Right atrium auricular region (tissue), 2 donors: ENCODE measurements around the gene GALNT5. TPM values are rescaled to one million over a fixed set of nuclear protein-coding genes. Genes with fewer than 3 reads are reported as not detected.

ENCODE experiments used
- DNase-seq: peaks from one replicate; pipeline ENCODE4 v3.0.0-alpha.2; 2019; ENCODE audit warnings: low spot score
- H3K27ac ChIP-seq, 2 donors: fragments of 200-600 bp; sonication (generic); 1 replicate in 1 of 2; 2 replicates in 1 of 2; pipeline ENCODE4 v1.5.1; 2016 to 2019
- H3K27me3 ChIP-seq, 2 donors: fragments of 200-600 bp; sonication (generic); one replicate each; pipeline versions ENCODE4 v1.5.1 to v1.6.0; 2017 to 2019
- H3K36me3 ChIP-seq: fragments of 200-600 bp; sonication (generic); one replicate; pipeline ENCODE4 v1.5.1; 2016
- H3K4me1 ChIP-seq, 2 donors: fragments of 200-600 bp; sonication (generic); one replicate each; pipeline versions ENCODE4 v1.5.1 to v1.6.0; 2017 to 2019
- H3K4me3 ChIP-seq, 2 donors: fragments of 200-600 bp; sonication (generic); 1 replicate in 1 of 2; 2 replicates in 1 of 2; pipeline ENCODE4 v1.5.1; 2017 to 2019; ENCODE audit warnings: mild to moderate bottlenecking in 1 of 2, moderate library complexity in 1 of 2
- H3K9me3 ChIP-seq, 2 donors: fragments of 200-600 bp; sonication (generic); one replicate each; pipeline ENCODE4 v1.5.1; 2019
- total RNA-seq, 2 donors: library from RNA; depleted of rRNA; stranded (reverse); fragments of >200 nt; gene quantifications; one replicate each; pipeline ENCODE4 v1.1.0, GENCODE V29; 2016
- TF ChIP-seq, protein P1 (sequence below), 2 donors: fragments of 200-600 bp; sonication (generic); IDR thresholded peaks; one replicate each; pipeline ENCODE4 v1.5.1; 2019; ENCODE audit warnings: antibody characterized with exemption in 2 of 2

The GALNT5 gene
- total RNA-seq, 2 donors from 2014 or later = 0.20 to 0.67 TPM

DNA sequence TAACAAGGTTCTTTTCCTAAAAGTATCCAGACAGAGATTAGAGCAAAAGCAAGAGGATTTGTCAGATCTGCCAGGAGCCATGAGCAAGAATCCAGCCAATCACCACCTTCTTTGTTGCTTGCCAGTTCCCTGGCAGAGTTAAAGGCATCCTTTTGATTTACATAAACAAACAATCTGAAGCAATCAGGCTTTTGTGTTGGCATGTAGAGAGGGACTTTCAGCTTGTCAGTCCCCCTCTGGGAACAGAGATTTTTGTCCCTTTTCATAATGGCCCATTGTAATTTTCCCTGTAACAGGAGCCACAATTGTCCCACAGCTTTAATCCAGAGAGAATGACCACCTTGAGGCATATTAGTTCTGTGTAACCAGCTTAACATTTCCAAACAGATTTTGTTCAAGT, 68.3 kb downstream of the GALNT5 start, which contains the start of gene ERMN:
TSS of gene ERMN (minus strand) at position 39 of the 400 bp plus-strand sequence. CDS start 182 bp downstream, outside the sequence.
- peak within 1 kb of the TSS in 1 of 2 donors; percentile 57 for H3K27ac ChIP-seq
- DNase-seq = no peak
- H3K4me1 ChIP-seq = peaks cover 0 to 12% of the 10 kb centered on the region in 2 donors
- H3K36me3 ChIP-seq = no peaks in the 10 kb centered on the region
- TF ChIP-seq, protein P1, sequence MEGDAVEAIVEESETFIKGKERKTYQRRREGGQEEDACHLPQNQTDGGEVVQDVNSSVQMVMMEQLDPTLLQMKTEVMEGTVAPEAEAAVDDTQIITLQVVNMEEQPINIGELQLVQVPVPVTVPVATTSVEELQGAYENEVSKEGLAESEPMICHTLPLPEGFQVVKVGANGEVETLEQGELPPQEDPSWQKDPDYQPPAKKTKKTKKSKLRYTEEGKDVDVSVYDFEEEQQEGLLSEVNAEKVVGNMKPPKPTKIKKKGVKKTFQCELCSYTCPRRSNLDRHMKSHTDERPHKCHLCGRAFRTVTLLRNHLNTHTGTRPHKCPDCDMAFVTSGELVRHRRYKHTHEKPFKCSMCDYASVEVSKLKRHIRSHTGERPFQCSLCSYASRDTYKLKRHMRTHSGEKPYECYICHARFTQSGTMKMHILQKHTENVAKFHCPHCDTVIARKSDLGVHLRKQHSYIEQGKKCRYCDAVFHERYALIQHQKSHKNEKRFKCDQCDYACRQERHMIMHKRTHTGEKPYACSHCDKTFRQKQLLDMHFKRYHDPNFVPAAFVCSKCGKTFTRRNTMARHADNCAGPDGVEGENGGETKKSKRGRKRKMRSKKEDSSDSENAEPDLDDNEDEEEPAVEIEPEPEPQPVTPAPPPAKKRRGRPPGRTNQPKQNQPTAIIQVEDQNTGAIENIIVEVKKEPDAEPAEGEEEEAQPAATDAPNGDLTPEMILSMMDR (IDR thresholded peaks at IDR 0.05) = no peak
- H3K27me3 ChIP-seq = no peaks in the 10 kb centered on the region
- H3K4me3 ChIP-seq = no peak within 1 kb of the TSS
- H3K9me3 ChIP-seq = no peaks in the 10 kb centered on the region

DNA sequence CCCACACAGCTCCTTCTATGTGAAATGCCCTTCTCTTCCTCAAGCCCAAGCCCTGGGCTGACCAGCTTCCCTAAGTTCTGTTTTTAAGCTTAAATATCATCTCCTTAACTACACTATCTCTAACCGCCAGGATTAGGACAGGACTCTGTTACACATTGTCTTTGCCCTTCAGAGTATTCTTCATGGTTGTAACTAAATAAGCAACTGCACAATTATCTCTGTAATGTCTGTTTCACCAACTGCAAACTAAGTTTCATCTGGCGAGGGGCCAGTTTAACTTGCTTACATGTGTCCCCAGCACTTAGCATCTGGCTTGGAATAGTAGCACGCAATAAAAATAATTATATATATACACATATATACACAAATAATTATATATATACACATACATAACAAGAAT, 69.2 kb downstream of the GALNT5 start:
- TF ChIP-seq, protein P1 (IDR thresholded peaks at IDR 0.05) = no peak
- DNase-seq = no peak

DNA sequence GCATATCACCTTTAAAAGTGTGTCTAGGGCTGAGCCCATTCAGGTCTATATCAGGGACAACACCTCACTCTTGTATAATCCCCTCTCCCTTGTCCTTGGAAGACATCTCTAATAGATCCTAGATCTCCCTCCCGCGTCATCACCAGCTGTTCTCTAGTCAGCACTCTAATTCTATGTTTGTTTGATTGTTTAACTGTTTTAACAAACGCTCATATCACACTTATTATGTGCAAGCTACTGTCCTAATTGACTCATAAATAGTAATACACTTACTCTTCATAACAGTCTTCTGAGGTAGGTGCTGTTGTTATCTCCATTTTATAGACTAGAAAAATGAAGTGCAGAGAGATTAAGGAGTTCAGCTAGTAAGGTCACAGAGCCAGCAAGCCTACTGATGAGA, 69.7 kb downstream of the GALNT5 start:
- Histone ChIP-seq H3K27me3 (no peaks in the 10 kb centered on the region), H3K4me1 (peaks cover 0 to 12% of the 10 kb centered on the region in 2 donors), H3K27ac (peak overlapping the region in 1 of 2 donors; percentile 57), H3K4me3 (no peak overlapping the region), H3K36me3 (no peaks in the 10 kb centered on the region), H3K9me3 (no peaks in the 10 kb centered on the region)
- TF ChIP-seq, protein P1 (IDR thresholded peaks at IDR 0.05) = no peak
- no peak for DNase-seq

More for the DNA sequence above, 69.2 kb downstream of the GALNT5 start:
- Histone ChIP-seq H3K27ac (peak overlapping the region in 1 of 2 donors; percentile 57), H3K4me3 (no peak overlapping the region), H3K4me1 (peaks cover 0 to 12% of the 10 kb centered on the region in 2 donors), H3K36me3 (no peaks in the 10 kb centered on the region), H3K27me3 (no peaks in the 10 kb centered on the region), H3K9me3 (no peaks in the 10 kb centered on the region)

DNA sequence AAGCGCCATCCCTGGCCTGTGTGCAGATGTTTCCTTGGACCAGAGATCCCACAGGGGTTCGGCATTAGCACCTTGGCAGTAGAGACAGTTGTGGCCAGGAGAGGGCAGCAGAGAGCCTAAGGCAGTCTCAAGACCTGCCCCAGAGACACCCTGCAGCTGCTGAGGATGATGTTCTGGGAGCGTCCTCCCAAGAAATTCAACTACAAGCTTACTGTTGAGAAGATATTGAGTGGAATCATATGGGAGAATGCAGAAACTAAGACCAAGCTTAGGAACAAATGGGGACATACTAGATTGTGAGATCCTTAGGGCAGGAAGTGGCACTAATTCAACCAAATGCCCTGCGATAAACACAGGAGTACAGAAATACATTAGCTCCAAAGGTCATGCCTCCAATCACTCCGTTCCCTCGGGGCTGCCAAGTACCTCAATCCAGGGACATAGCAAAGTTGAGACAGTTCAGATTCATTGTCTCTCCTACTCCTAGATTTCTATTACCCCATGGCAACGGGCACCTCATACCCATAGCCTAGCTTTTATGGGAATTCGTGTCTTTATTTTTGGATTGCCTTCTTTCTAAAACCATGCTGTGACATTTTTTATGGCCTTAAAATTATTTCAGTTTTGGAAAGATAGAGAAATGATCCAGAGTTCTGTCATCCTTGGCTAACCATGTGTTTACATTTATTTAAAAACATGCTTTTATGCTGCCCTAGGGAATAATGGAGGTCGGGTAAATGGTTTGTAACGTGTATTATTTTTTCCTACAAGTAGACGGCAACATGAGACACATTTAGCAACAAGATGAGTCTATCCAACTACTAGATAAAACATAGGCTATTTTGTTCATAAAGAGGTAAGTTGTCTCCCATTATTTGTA, 70.4 kb downstream of the GALNT5 start:
- no peak overlapping the region for H3K4me3 ChIP-seq
- H3K4me1 ChIP-seq = peaks cover 0 to 12% of the 10 kb centered on the region in 2 donors
- TF ChIP-seq, protein P1 (IDR thresholded peaks at IDR 0.05) = peak; percentile 86 to 94
- H3K27me3 ChIP-seq = no peaks in the 10 kb centered on the region
- no peak overlapping the region for H3K27ac ChIP-seq
- peak; percentile 83 for DNase-seq
- H3K9me3 ChIP-seq = no peaks in the 10 kb centered on the region
- H3K36me3 ChIP-seq = no peaks in the 10 kb centered on the region

DNA sequence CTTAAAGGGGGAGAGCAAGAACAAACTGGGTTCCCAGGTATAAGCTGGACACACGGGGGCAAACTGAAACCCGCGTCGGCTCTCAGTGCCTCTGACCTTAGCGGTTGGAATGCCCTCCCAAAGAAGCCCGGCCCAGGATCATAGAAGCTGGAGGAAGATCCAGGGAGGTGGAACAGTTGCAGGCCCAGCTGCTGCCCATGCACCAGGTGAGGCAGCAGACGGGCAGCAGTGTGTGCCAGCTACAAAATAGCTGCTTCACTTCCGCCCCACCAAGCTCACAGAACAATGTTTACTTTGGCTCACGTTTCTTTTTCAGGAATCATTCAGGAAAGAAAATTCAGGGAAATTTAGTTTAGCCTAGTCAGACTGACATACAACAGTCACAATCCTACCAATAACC, 72.0 kb downstream of the GALNT5 start:
- Histone ChIP-seq H3K27ac (no peak overlapping the region), H3K9me3 (no peaks in the 10 kb centered on the region), H3K27me3 (no peaks in the 10 kb centered on the region), H3K4me1 (peaks cover 0 to 12% of the 10 kb centered on the region in 2 donors), H3K36me3 (no peaks in the 10 kb centered on the region), H3K4me3 (no peak overlapping the region)
- DNase-seq = no peak
- TF ChIP-seq, protein P1 (IDR thresholded peaks at IDR 0.05) = no peak
